Effector CD8-positive, alpha-beta T cell (primary cell): ENCODE data around the gene CDC37L1.

Experiments
- DNase-seq: peaks from one replicate; lab custom pipeline; 2025; lab: John Stamatoyannopoulos, UW

CDC37L1 gene

GRCh38 chr9:4714266-4715016 lies 35.1 kb downstream of the CDC37L1 start:
- DNase-seq, result no peak

DNA sequence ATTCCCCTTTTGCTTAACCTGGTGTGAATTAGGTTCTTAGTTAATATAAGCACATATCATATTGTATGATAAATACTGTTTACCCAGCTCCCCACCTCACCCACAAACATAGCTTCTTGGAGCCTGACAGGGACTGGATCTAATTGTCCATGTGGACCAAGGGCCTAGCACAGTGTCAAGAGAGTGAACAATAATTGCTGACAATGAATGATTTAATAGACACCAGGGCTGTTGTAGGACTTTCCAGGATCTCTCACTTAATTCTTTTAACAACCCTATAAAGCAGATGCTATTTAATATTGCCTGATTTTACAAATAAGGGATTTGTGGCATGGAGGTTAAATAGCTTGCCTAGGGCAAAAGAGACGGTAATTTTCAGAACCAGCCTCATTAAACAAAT lies 36.8 kb downstream of the CDC37L1 start:
- DNase-seq, result no peak

DNA sequence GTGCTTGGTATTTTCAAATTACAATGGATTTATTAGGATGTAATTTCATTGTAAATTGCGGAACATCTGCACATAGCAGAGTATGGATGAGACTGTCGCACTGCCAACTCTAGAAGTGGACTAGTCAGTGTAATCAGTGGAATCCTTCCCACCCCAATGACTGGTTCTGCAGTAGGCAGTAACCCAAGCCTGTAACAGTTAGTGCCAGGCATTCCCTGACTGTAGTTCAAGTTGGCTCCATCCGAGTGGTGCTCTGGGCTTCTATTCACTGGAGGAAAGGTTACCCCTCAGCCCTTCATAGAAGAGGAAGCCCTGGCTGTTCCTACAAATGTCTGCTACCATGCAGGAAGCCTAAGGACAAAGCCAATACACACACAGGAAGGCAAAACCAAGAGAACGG lies 38.4 kb downstream of the CDC37L1 start:
- DNase-seq, result no peak

DNA sequence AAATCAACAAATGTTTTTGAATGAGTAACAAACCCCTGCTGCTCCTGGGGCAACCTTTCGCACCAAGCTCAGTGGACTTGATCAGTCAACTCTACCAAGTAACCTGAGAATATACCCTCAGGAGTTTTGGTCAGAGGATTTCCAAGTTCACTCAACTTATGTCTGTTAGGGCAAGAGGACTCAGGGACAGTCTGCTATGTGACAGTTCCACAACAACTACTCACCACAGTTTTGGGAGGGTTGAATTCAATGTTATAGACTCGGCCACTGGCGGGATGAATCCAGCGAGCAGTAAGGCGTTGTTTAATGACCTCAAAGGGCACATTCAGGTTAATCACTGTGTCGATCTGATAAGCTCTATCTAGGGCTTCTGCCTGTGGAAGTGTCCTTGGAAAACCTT lies 39.5 kb downstream of the CDC37L1 start:
- DNase-seq, result no peak

DNA sequence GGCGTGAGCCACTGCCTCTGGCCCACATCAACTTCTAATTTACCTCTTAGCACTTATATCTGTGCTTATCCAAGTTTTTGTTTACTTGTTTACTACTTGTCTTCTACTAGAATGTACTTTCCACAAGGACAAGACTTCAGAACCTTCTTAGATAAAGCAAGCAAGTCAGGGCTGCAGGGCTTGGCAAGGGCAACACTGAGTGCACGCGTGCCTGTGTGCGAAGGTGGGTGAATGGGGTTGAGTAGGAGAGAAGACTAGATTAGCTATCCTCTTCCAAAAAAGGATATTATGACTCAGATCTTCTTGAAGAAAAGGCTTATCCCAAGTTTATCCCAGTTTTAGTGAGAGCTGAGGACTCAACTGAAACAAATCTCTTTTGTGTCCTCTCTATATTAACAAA lies 42.4 kb downstream of the CDC37L1 start:
- DNase-seq, result no peak

GRCh38 chr9:4725706-4726442 lies 46.5 kb downstream of the CDC37L1 start:
- DNase-seq, result no peak

DNA sequence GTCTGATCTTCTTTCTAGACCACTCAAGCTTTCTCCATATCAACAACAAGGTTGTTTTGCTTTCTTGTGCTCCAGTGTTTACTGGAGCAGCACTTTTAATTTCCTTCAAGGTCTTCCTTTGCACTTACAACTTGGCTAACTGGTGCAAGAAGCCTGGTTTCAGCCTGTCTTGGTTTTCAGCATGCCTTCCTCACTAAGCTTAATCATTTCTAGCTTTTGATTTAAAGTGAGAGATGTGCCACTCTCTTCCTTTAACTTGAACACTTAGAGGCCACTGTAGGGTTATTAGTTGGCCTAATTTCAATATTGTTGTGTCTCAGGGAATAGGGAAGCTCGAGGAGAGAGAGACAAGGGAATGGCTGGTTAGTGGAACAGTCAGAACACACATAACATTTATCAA lies 48.2 kb downstream of the CDC37L1 start:
- DNase-seq, result no peak

DNA sequence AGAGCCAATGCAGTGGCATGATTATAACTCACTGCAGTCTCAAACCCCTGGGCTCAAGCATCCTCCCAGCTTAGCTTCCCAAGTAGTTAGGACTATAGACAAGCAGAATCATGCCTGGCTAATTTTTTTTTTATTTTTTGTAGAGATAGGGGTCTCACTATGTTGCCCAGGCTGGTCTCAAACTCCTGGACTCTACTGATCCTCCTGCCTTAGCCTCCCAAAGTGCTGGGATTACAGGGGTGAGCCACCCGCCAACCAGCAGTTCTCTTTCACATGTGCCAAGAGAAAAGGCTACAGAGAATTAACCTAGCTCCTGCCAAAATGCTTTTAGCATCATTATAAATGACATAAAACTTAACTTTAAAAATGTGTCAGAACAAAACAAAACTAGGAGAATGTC lies 53.5 kb downstream of the CDC37L1 start:
- DNase-seq, result no peak

- DNase-seq, result no peak
Measured at GRCh38 chr9:4734150-4734549, 54.8 kb downstream of the CDC37L1 start.

DNA sequence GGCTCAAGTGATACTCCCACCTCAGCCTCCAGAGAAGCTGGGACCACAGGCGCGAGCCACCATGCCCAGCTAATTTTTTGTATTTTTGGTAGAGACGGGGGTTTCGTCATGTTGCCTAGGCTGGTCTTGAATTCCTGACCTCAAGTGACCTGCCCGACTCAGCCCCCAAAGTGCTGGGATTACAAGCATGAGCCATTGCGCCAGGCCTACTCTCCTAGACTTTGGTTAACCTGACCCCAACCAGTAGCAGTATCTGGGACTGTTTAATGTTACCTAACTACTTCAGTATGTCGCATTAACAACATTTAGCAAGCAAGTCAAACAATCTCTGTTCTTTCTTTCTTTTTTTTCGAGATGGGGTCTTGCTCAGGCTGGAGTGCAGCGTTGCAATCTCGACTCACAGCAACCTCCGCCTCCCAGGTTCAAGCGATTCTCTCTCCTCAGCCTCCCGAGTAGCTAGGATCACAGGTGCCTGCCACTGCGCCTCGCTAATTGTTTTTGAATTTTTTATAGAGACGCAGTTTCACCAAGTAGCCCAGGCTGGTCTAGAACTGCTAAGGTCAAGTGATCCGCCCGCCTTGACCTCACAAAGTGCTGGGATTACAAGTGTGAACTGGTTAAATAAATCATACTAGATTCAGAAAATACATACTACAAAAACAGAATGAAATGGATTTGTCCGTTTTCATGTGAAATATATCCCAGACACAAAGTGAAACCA lies 59.7 kb downstream of the CDC37L1 start:
- no peak for DNase-seq

- no peak for DNase-seq
Measured at GRCh38 chr9:4739587-4740387, 60.4 kb downstream of the CDC37L1 start.

GRCh38 chr9:4740388-4740637 lies 60.9 kb downstream of the CDC37L1 start:
- DNase-seq, result no peak

- DNase-seq, result peak; percentile 72
Measured at GRCh38 chr9:4740638-4741364, 61.4 kb downstream of the CDC37L1 start, which contains the start of gene AK3. AK3 (minus strand) TSS chr9:4741202; CDS start chr9:4741087, 115 bp downstream.

GRCh38 chr9:4741365-4742089 lies 62.2 kb downstream of the CDC37L1 start:
- no peak for DNase-seq

- no peak for DNase-seq
Measured at GRCh38 chr9:4742246-4742645, 62.9 kb downstream of the CDC37L1 start.

DNA sequence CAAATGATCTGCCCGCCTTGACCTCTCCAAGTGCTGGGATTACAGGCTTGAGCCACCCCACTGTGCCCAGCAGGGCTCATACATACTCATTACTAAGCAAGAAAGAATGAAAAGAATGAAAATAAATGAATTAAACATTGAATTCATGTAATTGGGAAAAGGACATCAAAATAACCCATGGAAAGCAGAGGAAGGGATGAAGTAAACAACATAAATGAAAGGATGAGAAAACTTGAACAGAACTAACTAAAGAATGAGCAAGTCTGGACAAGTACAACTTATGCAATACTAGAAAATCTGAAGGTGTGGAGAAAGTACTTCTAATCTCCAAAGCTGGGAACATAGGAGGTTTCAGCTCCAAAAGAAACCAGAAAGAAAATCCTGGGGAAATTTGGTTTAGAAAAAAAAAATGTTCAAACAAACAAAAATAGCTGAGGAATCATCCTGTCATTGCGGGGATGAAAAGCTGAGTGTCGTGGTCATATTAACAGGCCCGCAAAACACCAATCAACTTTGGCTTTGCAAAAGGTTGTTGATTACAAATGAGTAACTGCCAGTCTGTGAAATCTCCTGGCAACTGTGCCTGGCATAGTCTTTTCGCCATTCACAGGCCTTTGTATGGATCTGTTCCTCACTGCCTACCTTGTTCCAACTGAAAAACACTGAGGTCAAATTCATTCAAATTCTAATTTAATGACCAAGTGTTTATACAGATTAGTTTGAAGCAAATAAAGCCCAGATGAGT lies 63.9 kb downstream of the CDC37L1 start:
- no peak for DNase-seq

GRCh38 chr9:4746278-4747030 lies 67.1 kb downstream of the CDC37L1 start:
- no peak for DNase-seq

DNA sequence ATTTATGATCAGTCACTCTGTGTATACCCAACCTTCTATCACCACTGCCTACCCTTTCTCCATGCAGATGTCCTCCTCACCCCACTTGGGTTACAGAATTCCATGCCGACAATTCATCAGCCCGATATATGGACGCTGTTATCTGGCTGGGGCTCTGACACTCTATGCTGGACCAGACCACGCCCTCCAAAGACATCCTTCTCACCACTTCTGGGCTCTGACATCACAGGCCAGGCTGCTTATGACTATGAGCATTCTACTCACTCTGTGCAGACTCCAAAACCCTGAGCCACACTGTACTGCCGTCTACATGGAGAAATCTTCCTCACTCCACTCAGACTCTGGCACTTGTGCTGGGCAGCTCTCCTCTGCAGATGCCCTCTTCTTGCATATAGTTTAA lies 69.2 kb downstream of the CDC37L1 start:
- no peak for DNase-seq

- no peak for DNase-seq
Measured at GRCh38 chr9:4750023-4750673, 70.8 kb downstream of the CDC37L1 start.
